ENCODE results near the gene STIM2.

STIM2 gene

DNA sequence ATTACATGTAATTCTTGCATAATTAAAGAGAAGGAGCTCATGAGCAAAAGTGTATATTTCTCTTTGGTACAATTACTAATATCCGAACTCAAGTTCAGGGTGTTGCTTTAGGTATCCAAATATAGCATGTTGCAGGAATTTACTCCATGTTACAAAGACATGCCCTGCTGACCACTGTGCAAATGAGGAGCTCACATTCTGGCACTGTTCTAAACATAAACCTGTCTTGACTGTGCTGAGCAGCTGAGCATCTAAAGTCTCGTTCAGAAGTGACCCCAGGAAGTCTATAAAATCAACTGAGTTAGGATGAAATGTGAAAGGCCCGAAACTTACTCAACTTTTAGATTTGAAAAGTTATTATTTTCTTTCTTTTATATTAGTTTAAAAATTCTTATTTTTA, 124.3 kb downstream of the STIM2 start:
- no peaks in the 10 kb centered on the region for H3K79me2 ChIP-seq (ENCODE audit: low read length)
- H3K4me2 ChIP-seq (ENCODE audit: low read depth, low read length) = no peak overlapping the region
- H3K9me2 ChIP-seq (replicated peaks; ENCODE audit: insufficient read depth, low read length) = no peaks in the 10 kb centered on the region
- no peak overlapping the region for H3K4me3 ChIP-seq (ENCODE audit: low read length)
- H3K27ac ChIP-seq (ENCODE audit: low read length) = no peak overlapping the region
- no peaks in the 10 kb centered on the region for H3K27me3 ChIP-seq (replicated peaks; ENCODE audit: insufficient read depth, low read length)
- H3K36me3 ChIP-seq (replicated peaks; ENCODE audit: insufficient read depth, low read length) = no peaks in the 10 kb centered on the region
- no peaks in the 10 kb centered on the region for H4K20me1 ChIP-seq (ENCODE audit: insufficient read depth, low read length)
- H3F3A ChIP-seq (ENCODE audit: insufficient read depth, low read length) = no peaks in the 10 kb centered on the region
- no peaks in the 10 kb centered on the region for H3K9me3 ChIP-seq (replicated peaks; ENCODE audit: insufficient read depth, low read length)
- DNase-seq = no peak
- no peak overlapping the region for H2AFZ ChIP-seq (ENCODE audit: low read length)
- H3K9ac ChIP-seq (ENCODE audit: low read length) = no peak overlapping the region
- H3K4me1 ChIP-seq (ENCODE audit: low read length) = no peaks in the 10 kb centered on the region
- TF ChIP-seq, protein P1, sequence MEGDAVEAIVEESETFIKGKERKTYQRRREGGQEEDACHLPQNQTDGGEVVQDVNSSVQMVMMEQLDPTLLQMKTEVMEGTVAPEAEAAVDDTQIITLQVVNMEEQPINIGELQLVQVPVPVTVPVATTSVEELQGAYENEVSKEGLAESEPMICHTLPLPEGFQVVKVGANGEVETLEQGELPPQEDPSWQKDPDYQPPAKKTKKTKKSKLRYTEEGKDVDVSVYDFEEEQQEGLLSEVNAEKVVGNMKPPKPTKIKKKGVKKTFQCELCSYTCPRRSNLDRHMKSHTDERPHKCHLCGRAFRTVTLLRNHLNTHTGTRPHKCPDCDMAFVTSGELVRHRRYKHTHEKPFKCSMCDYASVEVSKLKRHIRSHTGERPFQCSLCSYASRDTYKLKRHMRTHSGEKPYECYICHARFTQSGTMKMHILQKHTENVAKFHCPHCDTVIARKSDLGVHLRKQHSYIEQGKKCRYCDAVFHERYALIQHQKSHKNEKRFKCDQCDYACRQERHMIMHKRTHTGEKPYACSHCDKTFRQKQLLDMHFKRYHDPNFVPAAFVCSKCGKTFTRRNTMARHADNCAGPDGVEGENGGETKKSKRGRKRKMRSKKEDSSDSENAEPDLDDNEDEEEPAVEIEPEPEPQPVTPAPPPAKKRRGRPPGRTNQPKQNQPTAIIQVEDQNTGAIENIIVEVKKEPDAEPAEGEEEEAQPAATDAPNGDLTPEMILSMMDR (IDR thresholded peaks at IDR 0.05; ENCODE audit: low read length) = no peak
- TF ChIP-seq EZH2 (optimal IDR thresholded peaks at IDR 0.05; ENCODE audit: low read depth, low read length) = no peak
- TF ChIP-seq EZH2phosphoT487 (IDR thresholded peaks at IDR 0.05; ENCODE audit: low read length) = no peak

DNA sequence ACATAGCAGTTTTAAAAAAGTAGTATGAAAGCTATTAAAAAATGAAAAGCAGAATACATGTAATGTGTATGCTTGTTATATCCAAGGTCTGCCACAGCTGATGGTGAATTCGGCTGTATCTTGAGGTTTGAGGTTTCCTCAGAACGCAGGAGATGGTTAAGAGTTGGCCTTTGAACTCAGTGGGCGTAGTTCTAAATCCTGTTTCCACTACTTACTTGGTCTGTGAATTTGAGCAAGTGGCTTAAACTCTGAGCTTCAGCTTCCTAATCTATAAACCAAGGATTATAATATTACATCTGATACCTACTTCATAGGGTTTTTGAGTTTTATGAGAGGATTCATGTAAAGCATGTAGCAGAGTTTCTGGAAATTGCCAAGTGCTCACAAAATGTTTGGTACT, 125.2 kb downstream of the STIM2 start:
- Histone ChIP-seq H3K9ac (ENCODE audit: low read length) (no peak overlapping the region), H2AFZ (ENCODE audit: low read length) (no peak overlapping the region), H3K9me3 (replicated peaks; ENCODE audit: insufficient read depth, low read length) (no peaks in the 10 kb centered on the region), H3K27me3 (replicated peaks; ENCODE audit: insufficient read depth, low read length) (no peaks in the 10 kb centered on the region), H3K4me2 (ENCODE audit: low read depth, low read length) (no peak overlapping the region), H3K79me2 (ENCODE audit: low read length) (no peaks in the 10 kb centered on the region), H3K4me1 (ENCODE audit: low read length) (no peaks in the 10 kb centered on the region), H3K27ac (ENCODE audit: low read length) (no peak overlapping the region), H3K4me3 (ENCODE audit: low read length) (no peak overlapping the region), H3K9me2 (replicated peaks; ENCODE audit: insufficient read depth, low read length) (no peaks in the 10 kb centered on the region), H3K36me3 (replicated peaks; ENCODE audit: insufficient read depth, low read length) (no peaks in the 10 kb centered on the region), H3F3A (ENCODE audit: insufficient read depth, low read length) (no peaks in the 10 kb centered on the region), H4K20me1 (ENCODE audit: insufficient read depth, low read length) (no peaks in the 10 kb centered on the region)
- no peak for TF ChIP-seq EZH2phosphoT487 (IDR thresholded peaks at IDR 0.05; ENCODE audit: low read length)
- TF ChIP-seq, protein P1 (IDR thresholded peaks at IDR 0.05; ENCODE audit: low read length) = no peak
- no peak for DNase-seq

DNA sequence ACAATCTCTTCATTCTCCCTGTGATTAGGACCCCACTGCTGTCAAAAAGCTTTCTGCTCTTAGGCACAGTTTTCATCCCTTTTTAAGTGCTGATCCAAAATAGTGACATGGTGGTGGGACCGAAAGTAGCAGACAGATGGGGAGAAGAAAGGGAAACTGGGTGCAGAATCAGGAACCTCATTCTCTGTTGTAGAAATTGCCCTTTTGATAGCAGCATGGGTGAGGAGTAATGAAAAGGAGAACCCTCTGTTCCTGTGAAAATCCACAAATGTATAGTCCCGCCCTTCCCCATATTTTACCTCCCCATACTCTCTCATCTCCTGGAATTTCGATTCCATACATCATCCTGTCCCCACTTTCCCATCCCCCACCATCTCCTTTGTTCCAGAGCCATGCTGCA, 126.5 kb downstream of the STIM2 start:
- DNase-seq = no peak
- Histone ChIP-seq H3K36me3 (replicated peaks; ENCODE audit: insufficient read depth, low read length) (no peaks in the 10 kb centered on the region), H3K4me2 (ENCODE audit: low read depth, low read length) (no peak overlapping the region)

More for the DNA sequence above, 126.5 kb downstream of the STIM2 start:
- Histone ChIP-seq H3F3A (ENCODE audit: insufficient read depth, low read length) (no peaks in the 10 kb centered on the region), H3K9me2 (replicated peaks; ENCODE audit: insufficient read depth, low read length) (no peaks in the 10 kb centered on the region), H3K4me3 (ENCODE audit: low read length) (no peak overlapping the region), H3K27me3 (replicated peaks; ENCODE audit: insufficient read depth, low read length) (no peaks in the 10 kb centered on the region), H4K20me1 (ENCODE audit: insufficient read depth, low read length) (no peaks in the 10 kb centered on the region), H3K79me2 (ENCODE audit: low read length) (no peaks in the 10 kb centered on the region), H2AFZ (ENCODE audit: low read length) (no peak overlapping the region), H3K27ac (ENCODE audit: low read length) (no peak overlapping the region), H3K9me3 (replicated peaks; ENCODE audit: insufficient read depth, low read length) (no peaks in the 10 kb centered on the region), H3K4me1 (ENCODE audit: low read length) (no peaks in the 10 kb centered on the region), H3K9ac (ENCODE audit: low read length) (no peak overlapping the region)
- no peak for TF ChIP-seq EZH2phosphoT487 (IDR thresholded peaks at IDR 0.05; ENCODE audit: low read length)
- TF ChIP-seq EZH2 (optimal IDR thresholded peaks at IDR 0.05; ENCODE audit: low read depth, low read length) = no peak
- TF ChIP-seq, protein P1 (IDR thresholded peaks at IDR 0.05; ENCODE audit: low read length) = no peak

All from MM.1S (cell line).